Caco-2 (cell line): Measurements from ENCODE around the gene ERCC6L. TPM values are rescaled to one million over a fixed set of nuclear protein-coding genes. Genes with fewer than 3 reads are reported as not detected.

Experiments
- BruUV-seq: library from RNA; stranded (reverse); fragments of 400-500 nt; replicated peaks from 2 replicates; lab custom pipeline; 2021; lab: Mats Ljungman, UMichigan
- CTCF ChIA-PET: fragments of 300-600 bp; sonication (Branson Sonifier 250); formaldehyde crosslinking; loops from one replicate; lab custom pipeline; 2022; ENCODE audit warnings: antibody characterized with exemption; lab: Charles Lee
- POLR2A ChIA-PET: fragments of 300-600 bp; sonication (Branson Sonifier 250); formaldehyde crosslinking; loops from one replicate; lab custom pipeline; 2022; ENCODE audit warnings: antibody characterized with exemption; lab: Charles Lee
- DNase-seq, 2 experiments: peaks; one replicate each; pipeline versions ENCODE4 v3.0.0 to v3.0.0-alpha.2; 2020 to 2022
- H3K27me3 ChIP-seq: replicated peaks from 2 replicates; pipeline ENCODE4 v1.6.0; 2011; ENCODE audit warnings: low read length; ENCODE audit not compliant: control insufficient read depth, insufficient read depth
- H3K36me3 ChIP-seq: 2 replicates; pipeline ENCODE4 v1.5.1; 2011; ENCODE audit warnings: low read length; ENCODE audit not compliant: control insufficient read depth, insufficient read depth
- H3K4me1 ChIP-seq: fragments of 250-450 bp; sonication (Bioruptor Pico); 2 replicates; pipeline ENCODE4 v1.5.1; 2020; ENCODE audit warnings: mild to moderate bottlenecking
- H3K4me3 ChIP-seq: 2 replicates; pipeline ENCODE4 v1.5.1; 2011; ENCODE audit warnings: low read depth, mild to moderate bottlenecking, control low read depth, low read length
- H3K9me3 ChIP-seq: fragments of 250-450 bp; sonication (Bioruptor Pico); 2 replicates; pipeline ENCODE4 v1.5.1; 2020; ENCODE audit warnings: mild to moderate bottlenecking, moderate library complexity
- H3K27ac Mint-ChIP-seq: one replicate; pipeline ENCODE4 v1.8.0; 2022; ENCODE audit warnings: mixed read lengths; ENCODE audit not compliant: unreplicated experiment
- H3K27me3 Mint-ChIP-seq: one replicate; pipeline ENCODE4 v1.8.0; 2022; ENCODE audit warnings: mixed read lengths; ENCODE audit not compliant: insufficient read depth, unreplicated experiment
- H3K36me3 Mint-ChIP-seq: one replicate; pipeline ENCODE4 v1.8.0; 2022; ENCODE audit warnings: mild to moderate bottlenecking, mixed read lengths; ENCODE audit not compliant: insufficient read depth, unreplicated experiment
- H3K4me1 Mint-ChIP-seq: one replicate; pipeline ENCODE4 v1.8.0; 2022; ENCODE audit warnings: low read depth, mixed read lengths; ENCODE audit not compliant: unreplicated experiment
- H3K4me3 Mint-ChIP-seq: one replicate; pipeline ENCODE4 v1.8.0; 2022; ENCODE audit warnings: mild to moderate bottlenecking, moderate library complexity, mixed read lengths; ENCODE audit not compliant: unreplicated experiment
- H3K9me3 Mint-ChIP-seq: one replicate; pipeline ENCODE4 v1.8.0; 2022; ENCODE audit warnings: mixed read lengths; ENCODE audit not compliant: unreplicated experiment
- CTCF ChIP-seq, 2 experiments: fragments of 200-600 bp in 1 of 2; IDR thresholded peaks; 1 replicate in 1 of 2; 2 replicates in 1 of 2; pipeline versions ENCODE4 v1.5.1 to v1.8.0; 2011 to 2022; ENCODE audit warnings: antibody characterized with exemption in 1 of 2, control low read depth in 1 of 2, inconsistent platforms in 1 of 2, low read depth in 1 of 2, low read length in 1 of 2, mild to moderate bottlenecking in 1 of 2, moderate library complexity in 1 of 2; ENCODE audit not compliant: insufficient read depth in 1 of 2, severe bottlenecking in 1 of 2, unreplicated experiment in 1 of 2
- intact Hi-C: fragments of 100-400 bp; cut with micrococcal nuclease; formaldehyde crosslinking; loops from one replicate; pipeline ENCODE4 v1.10.0; 2022; ENCODE audit not compliant: unreplicated experiment
- total RNA-seq: library from RNA; stranded (reverse); gene quantifications from 2 replicates; pipeline ENCODE4 v1.2.3, GENCODE V29; 2022

The ERCC6L gene
- total RNA-seq, 1 experiment from 2014 or later: 9.7 TPM

GRCh38 chrX:72245461-72246089 is 6.7 kb upstream of the ERCC6L start:
- no peaks in the 10 kb centered on the region for H3K9me3 ChIP-seq
- intact Hi-C loops: loop anchor here (1.0 kb wide), 1 partner anchor 295 kb away; no protein-coding TSS in a partner anchor
- peak; percentile 65 to 70 for TF ChIP-seq CTCF (IDR thresholded peaks at IDR 0.05; ENCODE audit: insufficient read depth in 1 of 2, low read depth in 1 of 2, low read length in 1 of 2, severe bottlenecking in 1 of 2, unreplicated experiment in 1 of 2)
- Mint-ChIP-seq H3K4me3 (no peak overlapping the region), H3K27ac (no peak overlapping the region), H3K27me3 (no peaks in the 10 kb centered on the region), H3K36me3 (no peaks in the 10 kb centered on the region), H3K9me3 (no peaks in the 10 kb centered on the region), H3K4me1 (no peaks in the 10 kb centered on the region)
- DNase-seq: peak; percentile 50 to 64
- no TSS peak for BruUV-seq
- no peaks in the 10 kb centered on the region for H3K4me1 ChIP-seq
- no peak overlapping the region for H3K4me3 ChIP-seq
- ChIA-PET CTCF (interaction anchor here (0.5 to 1.0 kb wide), 3 partner anchors 32 to 160 kb away, joined by 3 to 8 read pairs (median 5); partner anchors contain the start of gene RPS4X), POLR2A (no interaction called here)
- no peaks in the 10 kb centered on the region for H3K36me3 ChIP-seq
- H3K27me3 ChIP-seq: no peaks in the 10 kb centered on the region

- H3K4me3 ChIP-seq: no peak overlapping the region
- peaks cover under 1% of the 10 kb centered on the region for H3K36me3 Mint-ChIP-seq
- no peaks in the 10 kb centered on the region for H3K4me1 Mint-ChIP-seq
- ChIA-PET CTCF (no interaction called here), POLR2A (no interaction called here)
- no peaks in the 10 kb centered on the region for H3K4me1 ChIP-seq
- H3K27me3 Mint-ChIP-seq: no peaks in the 10 kb centered on the region
- no peak overlapping the region for H3K4me3 Mint-ChIP-seq
- no peaks in the 10 kb centered on the region; the same call in 1 of the 2 replicates for H3K27me3 ChIP-seq
- H3K9me3 Mint-ChIP-seq: no peaks in the 10 kb centered on the region
- no peak for DNase-seq
- no peaks in the 10 kb centered on the region for H3K9me3 ChIP-seq
- H3K36me3 ChIP-seq: no peaks in the 10 kb centered on the region
- BruUV-seq: no TSS peak
- no peak overlapping the region for H3K27ac Mint-ChIP-seq
- no peak for TF ChIP-seq CTCF (IDR thresholded peaks at IDR 0.05; ENCODE audit: insufficient read depth in 1 of 2, low read depth in 1 of 2, low read length in 1 of 2, severe bottlenecking in 1 of 2, unreplicated experiment in 1 of 2)
- intact Hi-C loops: no loop called here
Measured at GRCh38 chrX:72243472-72243871, 4.6 kb upstream of the ERCC6L start.

- Histone ChIP-seq H3K27me3 (no peaks in the 10 kb centered on the region; the same call in 1 of the 2 replicates), H3K36me3 (no peaks in the 10 kb centered on the region), H3K9me3 (no peaks in the 10 kb centered on the region), H3K4me1 (no peaks in the 10 kb centered on the region), H3K4me3 (no peak overlapping the region)
- Mint-ChIP-seq H3K36me3 (peaks cover 8% of the 10 kb centered on the region), H3K4me1 (no peaks in the 10 kb centered on the region), H3K9me3 (no peaks in the 10 kb centered on the region), H3K4me3 (no peak overlapping the region), H3K27ac (no peak overlapping the region), H3K27me3 (no peaks in the 10 kb centered on the region)
- intact Hi-C loops: no loop called here
- TF ChIP-seq CTCF (IDR thresholded peaks at IDR 0.05; ENCODE audit: insufficient read depth in 1 of 2, low read depth in 1 of 2, low read length in 1 of 2, severe bottlenecking in 1 of 2, unreplicated experiment in 1 of 2): no peak
- no peak for DNase-seq
- ChIA-PET POLR2A (no interaction called here), CTCF (interaction anchor here (0.6 kb wide), 1 partner anchor 313 kb away, joined by 3 read pairs; no protein-coding TSS in a partner anchor)
- BruUV-seq: no TSS peak
Measured at GRCh38 chrX:72240976-72241375, 2.1 kb upstream of the ERCC6L start.
